Measurements from ENCODE around the gene AARS2.
"Not testable (repeated sequence)": the region's sequence is repeated elsewhere in the genome, so short reads cannot be mapped to it uniquely, and the experiment has no call there.

The AARS2 gene

DNA sequence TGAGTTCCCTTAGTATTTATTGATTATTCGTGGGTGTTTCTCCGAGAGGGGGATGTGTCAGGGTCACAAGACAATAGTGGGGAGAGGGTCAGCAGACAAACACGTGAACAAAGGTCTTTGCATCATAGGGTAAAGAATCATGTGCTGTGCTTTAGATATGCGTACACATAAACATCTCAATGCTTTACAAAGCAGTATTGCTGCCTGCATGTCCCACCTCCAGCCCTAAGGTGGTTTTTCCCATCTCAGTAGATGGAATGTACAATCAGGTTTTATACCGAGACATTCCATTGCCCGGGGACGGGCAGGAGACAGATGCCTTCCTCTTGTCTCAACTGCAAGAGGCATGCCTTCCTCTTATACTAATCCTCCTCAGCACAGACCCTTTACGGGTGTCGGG is 15.1 kb upstream of the AARS2 start:
- not testable (repeated sequence) for DNase-seq

DNA sequence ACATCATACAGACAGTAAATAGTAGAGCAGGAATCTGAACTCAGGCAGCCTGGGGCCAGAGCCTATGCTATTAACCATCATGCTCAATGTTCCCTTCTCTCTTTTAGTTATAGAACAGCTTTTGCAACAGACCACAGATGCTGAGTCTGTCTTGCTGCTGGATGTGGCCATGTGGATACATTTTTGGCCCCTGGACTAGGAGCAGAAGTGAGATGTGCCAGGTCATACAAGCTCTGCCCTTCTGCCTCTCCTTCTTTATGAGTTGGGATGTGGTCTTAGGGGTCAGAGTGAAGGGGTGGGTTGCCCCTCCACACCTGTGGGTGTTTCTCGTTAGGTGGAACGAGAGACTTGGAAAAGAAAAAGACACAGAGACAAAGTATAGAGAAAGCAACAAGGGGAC is 14.6 kb upstream of the AARS2 start:
- no peak for DNase-seq

DNA sequence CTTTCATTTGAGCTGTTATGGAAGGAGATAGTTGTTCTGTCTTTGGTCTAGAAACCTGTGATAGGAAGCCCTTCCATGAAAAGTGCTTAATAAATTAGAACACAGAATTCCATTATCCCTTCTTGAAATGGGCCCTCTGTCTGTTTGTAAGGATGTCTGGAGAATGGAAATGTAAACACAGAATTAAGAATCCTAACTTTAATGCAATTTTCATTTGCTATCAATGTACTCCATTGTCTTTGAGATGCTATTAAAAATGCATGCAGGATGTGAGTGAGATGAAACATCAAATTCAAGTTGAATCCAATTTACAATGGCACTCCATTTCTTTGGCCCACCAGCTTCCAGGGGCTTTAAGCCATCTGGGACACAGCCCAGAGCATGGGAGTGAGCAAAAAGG is 13.9 kb upstream of the AARS2 start:
- DNase-seq: no peak

DNA sequence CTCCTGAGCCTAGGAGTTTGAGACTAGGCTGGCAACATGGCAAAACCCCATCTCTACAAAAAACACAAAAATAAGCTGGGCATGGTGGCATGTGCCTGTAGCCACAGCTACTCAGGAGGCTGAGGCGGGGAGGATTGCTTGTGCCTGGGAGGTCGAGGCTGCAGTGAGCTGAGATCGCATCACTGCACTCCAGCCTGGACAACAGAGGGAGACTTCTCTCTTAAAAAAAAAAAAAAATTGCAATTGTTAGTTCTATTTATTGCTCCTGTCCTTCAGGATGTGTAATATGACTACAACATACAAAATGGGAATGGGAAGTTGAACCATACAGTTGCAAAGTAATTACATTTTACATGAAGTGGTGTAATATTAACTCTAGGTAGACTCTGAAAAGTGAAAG is 8.1 kb upstream of the AARS2 start:
- no peak for DNase-seq

DNA sequence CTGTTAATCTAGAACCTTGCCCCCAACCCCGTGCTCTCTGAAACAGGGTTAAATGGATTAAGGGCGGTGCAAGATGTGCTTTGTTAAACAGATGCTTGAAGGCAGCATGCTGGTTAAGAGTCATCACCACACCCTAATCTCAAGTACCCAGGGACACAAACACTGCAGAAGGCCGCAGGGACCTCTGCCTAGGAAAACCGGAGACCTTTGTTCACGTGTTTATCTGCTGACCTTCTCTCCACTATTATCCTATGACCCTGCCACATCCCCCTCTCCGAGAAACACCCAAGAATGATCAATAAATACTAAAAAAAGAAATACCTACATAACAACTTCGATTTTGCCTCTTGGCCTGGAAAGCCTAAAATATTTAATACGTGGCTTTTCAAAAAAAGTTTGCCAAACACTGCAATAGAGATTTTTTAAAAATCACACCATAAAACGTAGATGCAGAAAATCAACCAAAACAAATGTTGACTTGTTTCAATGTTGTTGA is 4.0 kb upstream of the AARS2 start:
- DNase-seq: not testable (repeated sequence)

DNA sequence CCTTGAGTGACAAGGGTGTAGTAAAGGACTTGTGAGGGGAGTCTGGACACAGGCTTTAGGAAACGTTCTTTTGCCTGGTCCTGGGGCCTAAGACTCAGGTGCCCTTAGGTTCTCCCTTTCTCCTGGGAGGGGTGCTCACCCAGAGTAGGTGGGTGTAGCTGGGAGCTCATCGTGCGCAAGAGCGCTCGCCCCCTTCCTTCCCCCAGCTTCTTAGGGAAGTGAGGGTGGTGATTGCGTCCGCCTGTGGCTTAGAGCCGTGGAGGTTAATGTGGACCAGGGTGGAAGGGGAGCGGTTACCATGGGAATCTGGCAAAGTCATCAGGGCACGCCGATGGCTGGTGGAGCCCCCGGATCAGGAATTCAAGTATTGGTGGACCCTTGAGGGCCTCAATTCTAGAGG is 3.3 kb upstream of the AARS2 start:
- DNase-seq: no peak

DNA sequence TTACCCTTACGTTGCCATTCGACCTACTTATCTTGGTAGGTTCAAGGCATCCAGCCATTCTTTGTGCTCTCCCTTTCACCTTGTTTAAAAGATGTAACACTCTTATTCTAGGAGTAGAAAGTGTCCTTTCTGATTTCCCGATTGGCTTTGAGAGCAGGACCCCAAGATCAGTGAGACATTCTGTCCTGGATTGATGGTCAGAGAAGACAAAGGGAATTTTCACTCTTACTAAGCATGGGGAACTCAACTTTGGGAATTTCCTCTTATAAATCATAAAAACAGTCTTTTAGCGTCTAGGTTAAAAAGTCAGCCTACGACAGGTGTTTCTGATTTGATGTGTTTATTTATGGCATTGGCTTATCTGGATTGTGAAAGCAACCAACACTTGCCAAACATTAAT is 2.8 kb upstream of the AARS2 start:
- no peak for DNase-seq

DNA sequence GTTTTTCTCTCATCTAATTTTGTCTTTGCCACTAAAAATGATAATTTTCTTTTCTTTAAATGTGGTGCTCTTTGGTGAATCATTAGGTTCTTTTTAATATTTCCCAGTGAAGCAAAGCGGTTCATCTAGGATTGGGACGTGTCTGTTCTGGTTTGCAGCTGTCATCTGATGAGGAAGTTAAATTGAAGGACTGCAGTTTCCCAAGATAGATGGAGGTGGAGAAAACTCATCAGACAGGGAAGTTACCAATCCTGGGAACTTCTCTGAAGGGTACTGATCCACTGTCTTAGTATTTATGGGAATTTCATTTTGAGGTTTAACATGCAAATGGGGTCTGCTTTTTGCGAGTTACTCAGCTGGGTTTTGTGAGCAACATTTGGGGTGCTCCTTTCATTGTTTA is 2.4 kb upstream of the AARS2 start:
- no peak for DNase-seq

DNA sequence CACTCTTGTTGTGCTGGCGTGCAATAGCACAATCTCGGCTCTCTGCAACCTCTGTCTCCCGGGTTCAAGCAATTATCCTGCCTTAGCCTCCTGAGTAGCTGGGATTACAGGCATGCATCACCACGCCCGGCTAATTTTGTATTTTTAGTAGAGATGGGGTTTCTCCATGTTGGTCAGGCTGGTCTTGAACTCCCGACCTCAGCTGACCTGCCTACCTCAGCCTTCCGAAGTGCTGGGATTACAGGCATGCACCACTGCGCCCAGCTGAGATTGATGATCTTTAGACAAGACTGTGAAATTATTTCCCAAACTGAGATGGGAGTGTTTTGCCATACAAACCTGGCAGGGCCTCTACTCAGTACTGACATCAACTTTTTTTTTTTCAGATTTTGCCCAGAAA is 1.5 kb upstream of the AARS2 start:
- not testable (repeated sequence) for DNase-seq

DNA sequence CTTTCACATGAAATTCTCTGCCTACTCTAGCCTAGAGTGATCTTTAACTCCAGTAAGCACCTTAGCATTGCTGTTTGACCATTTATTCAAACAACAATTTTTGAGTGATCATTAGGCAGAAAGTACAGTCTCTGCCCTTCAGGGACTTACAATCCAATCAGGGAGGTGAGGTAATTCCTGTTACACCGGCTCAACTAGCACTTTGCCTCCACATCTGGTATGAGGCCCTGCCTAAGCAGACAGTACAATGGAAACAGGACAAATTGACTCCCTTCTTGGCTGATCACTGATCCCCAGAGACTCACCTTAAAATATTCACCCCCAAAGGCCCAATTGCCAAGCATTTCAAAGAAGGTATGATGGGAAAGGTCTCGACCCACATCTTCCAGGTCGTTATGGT is 1.4 kb downstream of the AARS2 start:
- DNase-seq: no peak

DNA sequence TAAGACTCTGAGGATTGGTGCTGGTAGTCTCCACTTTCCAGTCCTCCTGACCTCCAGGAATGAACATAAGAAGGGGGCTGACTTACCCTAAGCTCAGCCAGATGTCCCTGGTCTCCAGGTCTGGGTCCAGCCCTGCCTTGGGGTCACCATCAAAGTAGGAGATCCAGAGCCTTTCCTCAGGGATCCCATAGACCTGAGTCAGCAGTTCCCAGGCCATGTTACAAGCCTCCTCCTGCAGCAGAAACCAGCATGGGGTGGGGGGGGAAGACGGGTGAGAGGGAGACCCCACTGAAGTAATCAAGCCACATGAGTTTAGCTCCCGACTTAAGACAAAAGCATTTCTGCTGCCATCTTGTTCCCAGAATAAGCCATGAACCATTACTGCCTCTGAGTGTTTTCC is 1.8 kb downstream of the AARS2 start:
- no peak for DNase-seq

DNA sequence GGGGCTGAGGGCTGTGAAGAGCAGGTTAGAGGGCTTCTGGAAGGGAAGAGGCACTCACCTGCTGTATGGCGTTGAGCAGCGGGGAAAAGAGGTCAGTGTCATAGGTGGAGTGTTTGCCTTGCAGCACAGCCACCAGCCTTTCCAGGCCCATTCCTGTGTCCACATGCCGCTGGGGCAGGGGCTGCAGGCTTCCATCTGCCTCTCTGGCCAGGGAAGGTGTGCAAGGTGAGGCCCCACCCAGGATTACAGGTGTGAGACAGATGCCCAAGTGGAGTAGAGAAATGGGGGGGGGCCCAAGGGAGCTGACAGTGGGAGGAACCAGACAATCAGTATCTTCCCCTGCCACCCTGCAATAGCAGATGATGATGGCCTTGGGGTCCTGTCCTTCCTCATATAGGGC is 2.9 kb downstream of the AARS2 start:
- no peak for DNase-seq

DNA sequence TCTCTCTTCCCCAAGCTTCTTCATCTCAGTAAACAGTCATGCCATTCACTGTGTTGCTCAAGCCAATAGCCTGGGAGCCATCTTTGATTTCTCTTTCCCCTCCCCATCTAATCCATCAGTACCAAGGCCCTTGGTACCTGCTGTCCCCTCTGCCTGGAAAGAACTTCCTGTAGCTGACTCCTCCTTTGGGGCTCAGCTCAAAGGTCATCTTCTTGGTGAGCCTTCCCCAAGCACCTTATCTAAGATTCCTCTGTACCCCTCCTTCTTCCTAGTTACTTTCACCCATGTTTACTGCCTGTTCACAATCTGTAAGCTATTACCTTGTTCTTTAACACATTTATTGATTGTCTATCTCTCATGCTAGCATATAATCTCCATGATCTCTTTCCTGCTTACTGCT is 3.5 kb downstream of the AARS2 start:
- DNase-seq: no peak

DNA sequence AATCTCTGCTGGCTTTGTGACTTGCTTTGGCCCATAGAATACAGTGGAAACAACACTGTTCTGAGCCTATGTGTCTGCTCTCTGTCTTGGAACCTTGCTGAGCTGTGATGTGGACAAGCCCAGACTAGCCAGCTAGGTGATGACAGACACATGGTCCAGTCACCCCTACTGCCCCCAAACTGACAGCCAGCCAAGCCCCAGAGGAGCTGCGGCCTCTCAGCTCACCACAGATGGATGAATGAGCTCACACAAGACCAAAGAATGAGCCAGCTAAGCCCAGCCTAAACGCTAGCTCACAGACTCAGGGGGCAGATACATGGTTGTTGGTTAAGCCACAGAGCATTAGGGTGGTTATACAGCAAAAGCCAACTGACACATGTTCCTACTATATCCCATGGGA is 4.1 kb downstream of the AARS2 start:
- no peak for DNase-seq

DNA sequence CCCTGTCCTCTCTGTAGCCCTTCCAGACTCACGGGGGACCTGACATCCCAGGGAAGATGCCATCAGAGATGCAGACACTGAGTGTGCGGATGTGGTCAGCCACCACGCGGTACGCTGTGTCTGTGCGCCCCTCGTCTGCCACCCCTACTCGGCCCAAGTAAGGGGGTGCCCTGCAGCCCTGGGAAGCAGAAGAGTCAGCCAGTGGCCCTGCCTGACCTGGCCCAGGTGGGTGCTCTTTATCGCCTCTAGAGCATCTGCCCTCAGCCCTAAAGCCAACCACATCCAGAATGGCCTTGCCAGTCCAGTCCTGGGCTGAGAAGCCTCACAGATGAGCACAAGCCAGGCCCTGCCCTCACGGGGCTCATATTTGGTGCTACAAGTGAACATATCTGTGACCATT is 5.9 kb downstream of the AARS2 start:
- no peak for DNase-seq

DNA sequence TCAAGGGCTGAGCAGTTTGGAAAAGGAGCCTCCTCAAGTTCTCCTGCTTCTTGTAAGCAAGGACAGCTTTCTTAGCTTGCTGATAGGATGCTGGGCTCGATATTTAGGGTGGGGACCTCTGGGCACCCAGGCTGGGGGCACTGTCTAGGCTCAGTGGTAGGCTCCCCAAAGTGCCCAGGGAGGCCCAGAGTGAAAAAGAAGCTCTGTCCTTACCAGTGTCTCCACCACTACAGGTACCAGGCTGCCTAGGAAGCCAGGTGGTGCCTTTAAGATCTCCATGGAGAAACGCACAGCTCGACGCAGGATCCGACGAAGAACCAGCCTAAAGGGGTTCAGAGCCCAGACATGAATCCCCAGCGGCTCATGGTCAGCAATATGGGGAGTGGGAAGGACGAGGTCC is 6.4 kb downstream of the AARS2 start:
- no peak for DNase-seq

DNA sequence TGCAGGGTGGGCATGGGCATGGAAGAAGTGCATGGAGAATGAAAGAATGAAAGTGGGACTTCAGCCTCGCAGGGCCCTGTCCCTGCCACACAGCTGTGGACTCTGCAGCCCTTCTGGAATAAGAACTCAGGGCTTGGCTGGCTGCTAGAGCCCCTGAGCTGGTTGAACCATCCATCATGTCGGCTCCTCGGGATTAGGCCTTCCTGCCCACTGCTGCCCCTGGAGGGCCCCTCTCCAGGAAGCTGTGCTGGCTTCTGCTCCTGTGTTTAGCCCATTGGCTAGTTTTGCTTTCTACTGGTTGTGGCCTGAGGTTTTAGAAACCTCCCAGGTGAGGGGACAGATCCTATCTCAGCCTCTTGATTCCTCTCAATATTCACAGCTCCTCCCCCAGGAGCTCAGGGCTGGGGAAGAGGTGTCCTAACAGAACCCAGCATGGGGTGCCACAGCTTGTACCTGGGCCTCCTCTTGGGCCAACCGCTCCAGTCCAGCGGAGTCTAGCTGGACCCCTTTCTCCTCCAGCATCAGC is 7.9 kb downstream of the AARS2 start:
- DNase-seq: no peak

DNA sequence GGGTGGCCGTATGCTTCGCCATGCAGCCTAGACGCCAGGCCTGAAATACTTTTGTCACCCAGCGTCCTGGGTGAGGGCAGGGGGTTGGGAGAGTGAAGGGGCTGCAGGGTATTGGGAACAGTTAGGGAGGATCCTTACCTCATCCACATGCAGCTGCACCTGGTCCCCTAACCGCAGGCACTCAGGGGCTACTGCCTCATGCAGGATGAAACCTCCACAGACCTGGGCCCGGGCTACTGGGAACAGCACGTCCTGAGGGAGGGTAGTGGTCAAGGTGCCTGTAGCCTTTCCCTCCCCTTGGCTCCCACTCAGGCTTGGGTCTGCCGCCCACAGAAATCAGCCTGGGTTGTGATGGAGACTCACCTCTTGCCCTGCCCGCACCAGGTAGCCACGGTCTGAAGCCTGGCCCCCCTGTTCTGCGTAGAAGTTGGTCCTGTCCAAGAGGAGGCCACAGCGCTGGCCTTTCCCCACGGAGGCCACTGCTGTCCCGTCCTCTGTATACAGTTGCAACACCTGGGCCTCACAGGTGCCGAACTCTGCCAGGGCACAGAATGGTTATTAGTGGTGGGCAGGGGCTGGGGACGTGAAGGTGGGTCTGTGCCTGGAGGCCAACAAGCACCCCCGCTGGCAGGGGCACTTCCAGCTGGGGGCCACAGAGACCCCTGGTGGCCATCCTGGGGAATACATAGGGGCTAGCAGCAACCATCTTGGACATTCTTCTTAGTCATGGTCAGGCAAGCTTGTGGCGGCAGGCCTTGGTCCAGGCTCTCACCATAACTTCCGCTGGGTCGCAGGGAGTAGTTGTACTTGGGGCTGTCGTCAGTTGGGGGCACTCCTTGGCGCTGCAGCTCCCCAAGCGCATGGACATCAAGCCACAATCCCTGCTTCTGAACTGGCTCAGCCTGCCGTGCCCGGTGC is 8.6 kb downstream of the AARS2 start:
- DNase-seq: no peak

DNA sequence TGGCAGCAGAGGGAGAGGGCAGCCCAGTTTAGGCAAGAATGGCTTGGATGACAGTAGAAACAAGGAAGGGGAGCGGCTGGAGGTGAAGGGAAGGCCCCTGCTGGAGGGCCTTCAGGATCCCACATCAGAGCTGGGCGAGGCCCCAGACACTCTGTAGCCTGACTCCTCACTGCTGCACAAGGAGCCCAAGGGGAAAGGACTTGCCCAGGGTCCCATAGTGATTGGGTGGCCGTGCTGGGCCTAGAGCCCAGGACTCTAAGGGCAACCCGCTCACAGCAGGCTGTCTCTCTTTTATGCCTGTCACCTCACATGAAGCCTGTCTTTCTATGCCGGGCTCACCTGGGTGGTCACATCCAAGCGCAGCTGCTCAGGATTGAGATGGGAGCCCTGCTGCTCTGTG is 9.3 kb downstream of the AARS2 start:
- no peak for DNase-seq

DNA sequence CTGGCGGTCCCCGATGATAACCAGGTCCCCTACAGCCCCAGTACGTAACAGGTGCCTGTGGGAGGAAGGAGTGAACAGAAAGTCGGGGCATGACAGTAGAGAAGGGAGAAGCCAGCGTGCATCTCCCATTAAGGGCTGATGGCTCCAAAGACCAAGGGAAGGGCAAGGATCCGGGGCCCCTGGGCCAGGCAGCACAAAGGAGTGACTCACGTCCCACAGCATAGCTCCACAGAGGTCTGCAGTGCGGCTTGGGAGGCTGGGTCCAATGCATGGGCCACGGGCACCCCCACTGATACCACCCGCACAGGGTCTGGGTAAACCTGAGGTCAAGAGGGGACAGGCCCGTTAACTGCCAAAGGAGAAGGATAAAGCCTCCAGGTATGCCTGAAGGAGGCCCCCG is 10.3 kb downstream of the AARS2 start:
- DNase-seq: no peak

DNA sequence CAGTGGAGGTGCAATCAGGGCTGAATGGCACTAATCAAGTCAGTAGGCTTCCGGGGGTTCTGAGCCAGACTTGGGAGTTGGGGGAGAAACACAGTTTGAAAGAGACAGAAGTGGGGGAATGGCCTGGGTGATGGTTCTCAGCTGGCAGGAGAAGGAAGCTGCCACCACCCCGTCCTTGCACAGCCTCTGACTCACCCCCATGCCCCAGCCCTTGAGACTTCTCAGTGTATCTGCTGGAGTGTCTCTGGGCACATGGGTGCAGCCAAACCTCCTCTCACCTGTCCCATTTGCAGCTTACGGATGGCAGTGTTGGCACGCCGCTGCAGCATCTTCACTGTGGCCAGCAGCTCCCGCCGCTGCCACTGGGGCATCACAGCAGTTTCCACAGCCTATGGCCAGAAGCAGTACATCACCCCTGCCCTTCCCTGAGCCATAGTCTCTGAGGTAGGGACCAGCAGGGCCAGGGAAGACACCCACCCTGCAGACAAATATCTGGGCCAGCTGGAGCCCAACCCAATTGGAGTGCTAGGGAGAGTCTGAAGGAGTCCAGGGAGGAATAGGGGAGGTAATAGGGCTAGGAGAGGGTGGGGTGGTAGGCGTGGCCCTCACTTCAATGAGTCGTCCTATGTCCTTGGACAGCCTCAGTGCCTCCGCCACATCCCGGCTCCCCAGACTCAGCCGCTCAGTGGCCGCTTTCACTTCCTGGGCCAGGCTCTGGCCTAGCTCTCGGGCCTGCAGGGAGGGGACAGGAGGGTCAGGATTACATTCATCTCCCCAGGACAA is 11.2 kb downstream of the AARS2 start:
- no peak for DNase-seq

DNA sequence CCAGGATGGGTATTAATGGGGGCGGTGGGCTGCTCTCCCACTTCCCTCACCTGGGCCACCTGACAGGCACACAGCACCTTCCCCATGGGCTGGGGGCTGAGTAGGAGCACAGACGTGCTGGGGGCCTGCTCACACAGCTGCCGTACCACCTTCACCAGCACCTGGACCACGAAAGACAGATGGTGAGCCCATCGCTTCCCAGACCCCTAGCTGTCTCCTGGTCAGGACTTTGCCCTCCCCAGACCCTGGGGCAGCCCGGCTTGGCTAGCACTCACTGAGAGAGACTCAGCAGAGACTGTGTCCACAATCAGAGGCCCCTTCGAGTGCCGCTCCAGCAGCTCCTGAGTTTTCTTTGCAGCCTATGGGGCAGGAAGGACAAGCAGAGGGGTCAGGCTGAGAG is 12.0 kb downstream of the AARS2 start:
- DNase-seq: no peak

DNA sequence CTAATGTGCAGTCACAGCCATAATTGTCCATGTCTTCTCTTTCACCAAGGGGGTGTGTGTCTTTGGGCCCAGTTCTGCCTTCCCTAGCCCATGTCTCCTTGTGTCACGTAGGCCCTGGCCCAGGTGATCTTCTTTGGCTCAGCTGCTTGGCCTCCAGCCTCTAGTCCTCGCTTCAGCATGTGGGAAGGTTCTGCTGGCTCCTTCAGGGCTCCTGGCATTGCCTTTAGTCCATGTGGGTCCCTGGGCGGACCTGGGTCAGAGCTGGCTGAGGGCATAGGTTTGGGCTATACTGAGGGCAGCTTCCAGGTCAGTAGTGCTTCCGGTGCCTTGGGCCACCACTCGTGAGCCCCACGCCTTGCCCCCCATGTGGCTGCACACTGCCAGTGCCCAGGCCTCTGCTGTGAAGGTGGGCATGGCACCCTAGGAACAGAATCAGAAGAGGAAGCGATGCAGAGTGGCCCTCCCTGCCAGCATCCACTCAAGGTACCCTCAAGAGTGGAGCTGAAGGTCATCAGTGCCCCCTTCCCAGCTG is 12.8 kb downstream of the AARS2 start:
- DNase-seq: no peak

DNA sequence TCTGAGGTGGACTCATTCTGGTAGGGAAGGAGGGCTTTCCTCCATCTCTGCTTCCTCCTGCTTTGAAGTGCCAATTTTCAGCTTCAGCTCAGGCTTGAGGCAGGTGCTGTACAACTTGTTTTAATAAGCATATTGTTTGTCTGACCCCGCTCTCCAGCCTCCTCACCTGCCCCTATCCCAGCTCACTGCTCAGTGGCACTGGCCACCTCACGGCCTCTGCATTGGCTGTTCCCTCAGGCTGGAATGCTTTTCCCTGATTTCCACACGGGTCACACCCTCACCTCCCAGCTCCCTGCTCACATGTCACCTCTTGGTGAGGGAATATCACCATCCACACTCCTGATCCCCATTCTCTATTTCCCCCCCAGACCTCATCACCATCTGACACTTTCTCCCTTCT is 14.3 kb downstream of the AARS2 start:
- DNase-seq: no peak
